Right forelimb (tissue), 1 donor: ENCODE data around the gene UBXN1.

Experiments used
- DNase-seq: peaks from one replicate; pipeline ENCODE4 v3.0.0-alpha.2; 2018

UBXN1 gene

DNA sequence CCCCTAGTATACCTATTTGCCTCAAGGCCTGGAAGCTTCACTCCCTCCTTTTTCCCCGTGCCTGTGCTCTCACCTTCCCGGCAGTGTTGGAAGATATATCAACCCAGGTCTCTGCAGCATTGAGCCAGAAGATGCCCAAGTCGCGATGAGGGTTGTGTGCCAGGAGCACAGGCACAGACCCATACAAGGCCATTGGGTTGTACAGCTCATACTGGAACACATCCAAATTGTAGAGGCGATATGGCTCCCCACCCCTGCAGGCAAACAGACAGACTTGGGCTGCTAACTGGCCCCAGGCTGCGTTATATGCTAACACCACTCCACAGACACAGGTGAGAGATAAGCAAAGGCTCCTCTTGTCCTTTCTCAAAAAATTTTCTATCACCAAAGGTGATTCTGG lies 46.4 kb downstream of the UBXN1 start:
- DNase-seq, result no peak

DNA sequence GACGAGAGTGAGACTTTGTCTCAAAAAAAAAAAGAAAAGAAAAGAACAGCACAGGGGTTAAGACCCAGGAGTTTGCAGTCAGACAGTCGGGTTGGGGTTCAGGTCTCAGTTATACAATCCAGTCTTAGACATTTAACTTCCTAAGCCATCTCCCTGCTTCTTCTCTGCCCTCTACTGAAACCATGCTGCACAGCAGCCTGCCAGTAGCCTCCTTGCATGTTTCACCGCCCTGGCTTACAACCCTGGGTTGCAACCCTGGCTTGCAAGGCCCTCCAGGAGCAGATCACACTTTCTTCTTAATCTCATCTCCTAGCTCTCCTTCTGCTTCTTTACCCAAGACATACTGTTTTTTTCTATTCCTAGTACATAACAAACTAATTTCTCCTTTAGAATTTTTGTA lies 51.2 kb downstream of the UBXN1 start:
- DNase-seq, result no peak
